ENCODE measurements around the gene TAS2R10. TPM values are rescaled to one million over a fixed set of nuclear protein-coding genes. Genes with fewer than 3 reads are reported as not detected.

TAS2R10 gene
- total RNA-seq, 4 donors from 2014 or later = 0.68 to 1.1 (median 0.75) TPM

DNA sequence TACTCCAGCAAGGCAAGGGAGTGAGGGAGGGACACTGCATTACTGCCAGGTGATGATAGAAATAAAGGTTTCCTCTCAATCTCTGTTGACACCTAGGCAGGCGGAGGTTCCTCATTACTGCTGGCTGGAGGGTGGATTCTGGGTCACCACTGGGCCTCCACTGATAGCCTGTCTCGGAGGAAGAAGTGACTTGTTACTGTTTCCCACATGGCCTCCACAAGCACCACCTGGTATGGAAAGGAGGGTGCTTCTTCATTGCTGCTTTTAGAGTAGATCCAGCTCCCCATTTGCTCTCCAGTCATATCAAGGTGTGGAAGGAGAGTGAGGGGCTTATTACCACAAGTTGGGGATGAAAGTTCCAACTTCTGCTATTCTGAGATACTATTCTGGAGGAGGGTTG lies 16.7 kb upstream of the TAS2R10 start:
- no peak overlapping the region for H3K27ac ChIP-seq
- no peaks in the 10 kb centered on the region for H3K4me1 ChIP-seq
- TF ChIP-seq POLR2A (IDR thresholded peaks at IDR 0.05) = no peak
- TF ChIP-seq EP300 (IDR thresholded peaks at IDR 0.05) = no peak
- TF ChIP-seq POLR2AphosphoS5 (IDR thresholded peaks at IDR 0.05) = no peak
- TF ChIP-seq, protein P1, sequence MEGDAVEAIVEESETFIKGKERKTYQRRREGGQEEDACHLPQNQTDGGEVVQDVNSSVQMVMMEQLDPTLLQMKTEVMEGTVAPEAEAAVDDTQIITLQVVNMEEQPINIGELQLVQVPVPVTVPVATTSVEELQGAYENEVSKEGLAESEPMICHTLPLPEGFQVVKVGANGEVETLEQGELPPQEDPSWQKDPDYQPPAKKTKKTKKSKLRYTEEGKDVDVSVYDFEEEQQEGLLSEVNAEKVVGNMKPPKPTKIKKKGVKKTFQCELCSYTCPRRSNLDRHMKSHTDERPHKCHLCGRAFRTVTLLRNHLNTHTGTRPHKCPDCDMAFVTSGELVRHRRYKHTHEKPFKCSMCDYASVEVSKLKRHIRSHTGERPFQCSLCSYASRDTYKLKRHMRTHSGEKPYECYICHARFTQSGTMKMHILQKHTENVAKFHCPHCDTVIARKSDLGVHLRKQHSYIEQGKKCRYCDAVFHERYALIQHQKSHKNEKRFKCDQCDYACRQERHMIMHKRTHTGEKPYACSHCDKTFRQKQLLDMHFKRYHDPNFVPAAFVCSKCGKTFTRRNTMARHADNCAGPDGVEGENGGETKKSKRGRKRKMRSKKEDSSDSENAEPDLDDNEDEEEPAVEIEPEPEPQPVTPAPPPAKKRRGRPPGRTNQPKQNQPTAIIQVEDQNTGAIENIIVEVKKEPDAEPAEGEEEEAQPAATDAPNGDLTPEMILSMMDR (IDR thresholded peaks at IDR 0.05) = no peak
- no peaks in the 10 kb centered on the region for H3K27me3 ChIP-seq
- DNase-seq (ENCODE audit: low spot score in 2 of 2) = no peak
- H3K4me3 ChIP-seq = no peak overlapping the region
- H3K9me3 ChIP-seq = no peaks in the 10 kb centered on the region
- WGBS = 100% methylated on average over 2 of the region's 2 CpGs
- H3K36me3 ChIP-seq = peaks cover 6% of the 10 kb centered on the region

DNA sequence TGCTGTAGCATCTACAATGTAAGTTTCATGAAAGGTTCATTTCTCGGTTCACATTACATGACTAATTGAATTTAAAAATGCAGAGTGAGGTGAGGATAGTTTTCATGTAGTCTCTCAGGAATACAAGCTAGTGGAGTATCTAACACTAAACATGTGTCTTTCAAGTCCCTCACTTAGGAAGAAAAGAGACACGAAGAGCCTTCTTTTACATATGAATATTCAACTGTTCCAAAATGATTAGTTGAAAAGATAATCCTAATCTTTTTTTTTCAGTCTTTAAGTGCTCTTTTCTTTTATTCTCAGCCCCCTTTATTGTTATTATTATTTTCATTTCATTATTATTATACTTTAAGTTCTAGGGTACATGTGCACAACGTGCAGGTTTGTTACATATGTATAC lies 12.3 kb upstream of the TAS2R10 start:
- Histone ChIP-seq H3K36me3 (peaks cover 3% of the 10 kb centered on the region), H3K9me3 (no peaks in the 10 kb centered on the region), H3K4me3 (no peak overlapping the region), H3K4me1 (no peaks in the 10 kb centered on the region), H3K27ac (no peak overlapping the region), H3K27me3 (no peaks in the 10 kb centered on the region)
- WGBS = 83% methylated on average over 3 of the region's 3 CpGs
- TF ChIP-seq POLR2AphosphoS5 (IDR thresholded peaks at IDR 0.05) (no peak), EP300 (IDR thresholded peaks at IDR 0.05) (no peak), POLR2A (IDR thresholded peaks at IDR 0.05) (no peak)
- TF ChIP-seq, protein P1 (IDR thresholded peaks at IDR 0.05) = no peak
- no peak for DNase-seq (ENCODE audit: low spot score in 2 of 2)

DNA sequence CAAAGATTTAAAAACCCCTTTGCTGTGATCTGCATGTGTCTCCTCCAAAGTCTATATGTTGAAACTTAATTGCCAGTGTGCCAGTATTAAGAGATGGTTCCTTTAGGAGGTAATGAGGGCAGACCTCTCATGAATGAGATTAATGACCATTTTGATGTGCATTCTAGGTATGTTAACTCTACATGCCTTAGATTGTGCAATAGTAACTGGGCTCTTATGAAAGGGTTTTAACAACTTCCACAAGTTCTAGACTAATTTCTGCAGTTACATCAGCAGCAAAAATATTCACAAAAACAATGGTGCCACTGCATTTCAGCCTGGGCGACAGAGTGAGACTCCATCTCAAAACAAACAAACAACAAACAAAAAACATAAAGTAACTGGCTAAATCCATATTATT lies 3.8 kb upstream of the TAS2R10 start:
- no peak overlapping the region for H3K4me3 ChIP-seq
- no peaks in the 10 kb centered on the region for H3K27me3 ChIP-seq
- H3K36me3 ChIP-seq = no peaks in the 10 kb centered on the region
- TF ChIP-seq POLR2A (IDR thresholded peaks at IDR 0.05) (no peak), POLR2AphosphoS5 (IDR thresholded peaks at IDR 0.05) (no peak)
- WGBS = 95% methylated on average over 1 of the region's 1 CpG
- no peaks in the 10 kb centered on the region for H3K4me1 ChIP-seq
- no peaks in the 10 kb centered on the region for H3K9me3 ChIP-seq
- DNase-seq (ENCODE audit: low spot score in 2 of 2) = no peak
- no peak overlapping the region for H3K27ac ChIP-seq

DNA sequence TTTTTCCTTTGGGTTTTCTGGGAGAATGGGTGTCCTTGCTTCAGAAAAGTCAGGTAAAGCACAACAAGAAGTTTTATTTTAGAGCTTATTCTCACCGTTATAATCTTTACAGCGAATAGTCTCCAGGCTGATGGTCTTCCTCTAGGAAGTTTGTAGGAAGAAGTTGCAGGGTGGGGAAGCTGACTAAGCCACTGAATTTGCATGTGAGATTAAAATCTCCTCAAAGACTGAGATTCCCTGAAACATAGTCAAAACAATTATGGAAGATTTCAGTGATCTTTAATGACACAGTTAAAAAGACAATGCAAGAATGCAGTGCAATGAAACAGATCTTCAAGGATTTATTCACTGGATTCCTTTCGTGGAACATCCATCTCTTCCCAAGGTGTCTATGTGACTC lies 1.2 kb downstream of the TAS2R10 start:
- no peak overlapping the region for H3K27ac ChIP-seq
- no peaks in the 10 kb centered on the region for H3K36me3 ChIP-seq
- no peaks in the 10 kb centered on the region for H3K27me3 ChIP-seq
- no peaks in the 10 kb centered on the region for H3K9me3 ChIP-seq
- no peak for TF ChIP-seq POLR2A (IDR thresholded peaks at IDR 0.05)
- TF ChIP-seq EP300 (IDR thresholded peaks at IDR 0.05) = no peak
- TF ChIP-seq POLR2AphosphoS5 (IDR thresholded peaks at IDR 0.05) = no peak
- TF ChIP-seq, protein P1 (IDR thresholded peaks at IDR 0.05) = no peak
- no peaks in the 10 kb centered on the region for H3K4me1 ChIP-seq
- DNase-seq (ENCODE audit: low spot score in 2 of 2) = no peak
- H3K4me3 ChIP-seq = no peak overlapping the region
- WGBS = 74% methylated on average over 3 of the region's 3 CpGs

DNA sequence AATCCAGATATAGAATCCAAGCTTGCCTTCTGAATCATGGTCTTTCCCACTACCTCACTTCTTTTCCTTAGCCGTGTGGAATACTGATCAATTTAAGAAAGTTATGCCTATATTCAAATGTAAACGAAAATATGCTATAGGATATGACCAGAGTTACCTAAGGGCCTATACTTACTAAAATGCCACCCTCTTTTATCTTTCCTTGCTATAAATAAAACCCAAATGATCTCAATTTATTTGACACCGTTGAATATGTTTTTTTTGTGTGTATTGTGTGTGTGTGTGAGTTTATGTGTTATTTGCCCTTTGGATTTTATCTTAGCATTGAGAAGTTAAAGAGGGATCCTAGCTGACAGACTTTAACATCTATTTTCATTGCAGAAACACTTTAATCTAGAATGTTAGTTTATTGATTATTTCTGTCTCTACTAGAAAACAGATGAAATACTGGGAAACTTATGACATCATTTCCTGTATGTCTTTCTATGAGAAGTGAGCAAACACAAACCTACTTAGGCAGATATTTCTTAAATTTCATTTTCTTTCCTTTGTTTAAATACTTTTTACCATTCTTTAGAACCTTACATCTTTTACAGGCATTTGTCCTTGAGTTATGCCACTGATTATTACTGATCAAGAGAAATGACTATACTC lies 14.1 kb downstream of the TAS2R10 start:
- Histone ChIP-seq H3K4me1 (no peaks in the 10 kb centered on the region), H3K4me3 (no peak overlapping the region), H3K36me3 (no peaks in the 10 kb centered on the region), H3K9me3 (no peaks in the 10 kb centered on the region), H3K27ac (no peak overlapping the region), H3K27me3 (no peaks in the 10 kb centered on the region)
- 81% methylated on average over 3 of the region's 3 CpGs for WGBS
- DNase-seq (ENCODE audit: low spot score in 2 of 2) = no peak
- TF ChIP-seq, protein P1 (IDR thresholded peaks at IDR 0.05) = no peak
- no peak for TF ChIP-seq POLR2A (IDR thresholded peaks at IDR 0.05)
- TF ChIP-seq POLR2AphosphoS5 (IDR thresholded peaks at IDR 0.05) = no peak
- TF ChIP-seq EP300 (IDR thresholded peaks at IDR 0.05) = no peak

DNA sequence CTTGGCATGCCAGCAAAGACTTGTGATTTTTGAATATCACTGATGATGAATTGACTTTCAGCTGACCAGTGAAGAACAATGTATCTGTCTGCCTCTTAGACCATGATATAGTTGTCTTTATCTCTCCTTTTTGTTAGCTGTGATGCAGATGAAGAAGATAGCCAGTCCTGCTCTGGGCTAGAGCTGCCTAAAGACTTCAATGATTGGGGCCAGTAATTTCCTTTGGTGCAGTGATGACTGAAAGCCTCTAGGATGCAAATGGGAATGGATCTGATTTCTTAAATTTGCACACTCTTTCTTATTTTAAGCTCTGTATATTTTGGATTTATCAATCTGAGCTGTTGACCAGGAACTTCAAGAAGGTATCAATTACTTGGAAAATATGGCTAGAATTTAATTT lies 16.1 kb downstream of the TAS2R10 start, which contains the start of gene TAS2R9:
TSS of gene TAS2R9 (minus strand) at position 101 of the 400 bp plus-strand sequence. CDS start at position 8, 93 bp downstream.
- DNase-seq (ENCODE audit: low spot score in 2 of 2) = no peak
- no peaks in the 10 kb centered on the region for H3K9me3 ChIP-seq
- H3K27ac ChIP-seq = no peak within 1 kb of the TSS
- no peaks in the 10 kb centered on the region for H3K36me3 ChIP-seq
- no peaks in the 10 kb centered on the region for H3K27me3 ChIP-seq
- H3K4me1 ChIP-seq = no peaks in the 10 kb centered on the region
- H3K4me3 ChIP-seq = no peak within 1 kb of the TSS
- TF ChIP-seq EP300 (IDR thresholded peaks at IDR 0.05) = no peak
- TF ChIP-seq POLR2AphosphoS5 (IDR thresholded peaks at IDR 0.05) = no peak
- no peak for TF ChIP-seq POLR2A (IDR thresholded peaks at IDR 0.05)
- TF ChIP-seq, protein P1 (IDR thresholded peaks at IDR 0.05) = no peak
